Measurements from ENCODE around the gene INSM1.

DNA sequence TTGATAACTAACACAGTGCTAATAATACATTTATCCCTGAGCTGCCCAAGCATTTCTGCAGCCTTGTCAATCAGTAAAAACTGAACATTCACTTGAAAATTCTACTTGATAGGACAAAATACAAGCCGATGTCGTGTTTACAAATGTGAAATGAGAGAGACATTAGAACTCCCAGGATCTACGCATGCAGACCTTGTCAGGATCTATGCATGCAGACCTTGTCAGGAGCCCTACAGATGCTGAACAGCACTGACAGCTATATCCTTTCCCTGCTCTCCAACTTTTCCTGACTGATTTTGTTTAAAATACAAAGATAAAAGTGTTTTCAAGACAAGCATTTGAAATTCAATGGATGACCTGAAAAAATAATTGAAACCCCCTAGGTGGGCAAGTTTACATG, 28.9 kb downstream of the INSM1 start:
- TF ChIP-seq, protein P1, sequence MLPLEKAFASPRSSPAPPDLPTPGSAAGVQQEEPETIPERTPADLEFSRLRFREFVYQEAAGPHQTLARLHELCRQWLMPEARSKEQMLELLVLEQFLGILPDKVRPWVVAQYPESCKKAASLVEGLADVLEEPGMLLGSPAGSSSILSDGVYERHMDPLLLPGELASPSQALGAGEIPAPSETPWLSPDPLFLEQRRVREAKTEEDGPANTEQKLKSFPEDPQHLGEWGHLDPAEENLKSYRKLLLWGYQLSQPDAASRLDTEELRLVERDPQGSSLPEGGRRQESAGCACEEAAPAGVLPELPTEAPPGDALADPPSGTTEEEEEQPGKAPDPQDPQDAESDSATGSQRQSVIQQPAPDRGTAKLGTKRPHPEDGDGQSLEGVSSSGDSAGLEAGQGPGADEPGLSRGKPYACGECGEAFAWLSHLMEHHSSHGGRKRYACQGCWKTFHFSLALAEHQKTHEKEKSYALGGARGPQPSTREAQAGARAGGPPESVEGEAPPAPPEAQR (CRISPR knock-in tag; IDR thresholded peaks at IDR 0.05): no peak
- TF ChIP-seq, protein P2, sequence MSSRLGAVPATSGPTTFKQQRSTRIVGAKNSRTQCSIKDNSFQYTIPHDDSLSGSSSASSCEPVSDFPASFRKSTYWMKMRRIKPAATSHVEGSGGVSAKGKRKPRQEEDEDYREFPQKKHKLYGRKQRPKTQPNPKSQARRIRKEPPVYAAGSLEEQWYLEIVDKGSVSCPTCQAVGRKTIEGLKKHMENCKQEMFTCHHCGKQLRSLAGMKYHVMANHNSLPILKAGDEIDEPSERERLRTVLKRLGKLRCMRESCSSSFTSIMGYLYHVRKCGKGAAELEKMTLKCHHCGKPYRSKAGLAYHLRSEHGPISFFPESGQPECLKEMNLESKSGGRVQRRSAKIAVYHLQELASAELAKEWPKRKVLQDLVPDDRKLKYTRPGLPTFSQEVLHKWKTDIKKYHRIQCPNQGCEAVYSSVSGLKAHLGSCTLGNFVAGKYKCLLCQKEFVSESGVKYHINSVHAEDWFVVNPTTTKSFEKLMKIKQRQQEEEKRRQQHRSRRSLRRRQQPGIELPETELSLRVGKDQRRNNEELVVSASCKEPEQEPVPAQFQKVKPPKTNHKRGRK (CRISPR knock-in tag; IDR thresholded peaks at IDR 0.05; ENCODE audit: borderline replicate concordance): no peak
- TF ChIP-seq IRF2 (CRISPR knock-in tag; IDR thresholded peaks at IDR 0.05; ENCODE audit: borderline replicate concordance, low read depth): no peak
- TF ChIP-seq, protein P3, sequence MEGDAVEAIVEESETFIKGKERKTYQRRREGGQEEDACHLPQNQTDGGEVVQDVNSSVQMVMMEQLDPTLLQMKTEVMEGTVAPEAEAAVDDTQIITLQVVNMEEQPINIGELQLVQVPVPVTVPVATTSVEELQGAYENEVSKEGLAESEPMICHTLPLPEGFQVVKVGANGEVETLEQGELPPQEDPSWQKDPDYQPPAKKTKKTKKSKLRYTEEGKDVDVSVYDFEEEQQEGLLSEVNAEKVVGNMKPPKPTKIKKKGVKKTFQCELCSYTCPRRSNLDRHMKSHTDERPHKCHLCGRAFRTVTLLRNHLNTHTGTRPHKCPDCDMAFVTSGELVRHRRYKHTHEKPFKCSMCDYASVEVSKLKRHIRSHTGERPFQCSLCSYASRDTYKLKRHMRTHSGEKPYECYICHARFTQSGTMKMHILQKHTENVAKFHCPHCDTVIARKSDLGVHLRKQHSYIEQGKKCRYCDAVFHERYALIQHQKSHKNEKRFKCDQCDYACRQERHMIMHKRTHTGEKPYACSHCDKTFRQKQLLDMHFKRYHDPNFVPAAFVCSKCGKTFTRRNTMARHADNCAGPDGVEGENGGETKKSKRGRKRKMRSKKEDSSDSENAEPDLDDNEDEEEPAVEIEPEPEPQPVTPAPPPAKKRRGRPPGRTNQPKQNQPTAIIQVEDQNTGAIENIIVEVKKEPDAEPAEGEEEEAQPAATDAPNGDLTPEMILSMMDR (IDR thresholded peaks at IDR 0.05): no peak
- TF ChIP-seq, protein P4, sequence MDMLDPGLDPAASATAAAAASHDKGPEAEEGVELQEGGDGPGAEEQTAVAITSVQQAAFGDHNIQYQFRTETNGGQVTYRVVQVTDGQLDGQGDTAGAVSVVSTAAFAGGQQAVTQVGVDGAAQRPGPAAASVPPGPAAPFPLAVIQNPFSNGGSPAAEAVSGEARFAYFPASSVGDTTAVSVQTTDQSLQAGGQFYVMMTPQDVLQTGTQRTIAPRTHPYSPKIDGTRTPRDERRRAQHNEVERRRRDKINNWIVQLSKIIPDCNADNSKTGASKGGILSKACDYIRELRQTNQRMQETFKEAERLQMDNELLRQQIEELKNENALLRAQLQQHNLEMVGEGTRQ (CRISPR knock-in tag; IDR thresholded peaks at IDR 0.05): no peak

Data from WTC11 (cell line).